GM21381 (cell line): ENCODE data around the gene RETREG1.
"Not testable (repeated sequence)": the region's sequence is repeated elsewhere in the genome, so short reads cannot be mapped to it uniquely, and the experiment has no call there.

ENCODE experiments used
- ATAC-seq: cut with Tn5 transposase; IDR thresholded peaks from one replicate; pipeline ENCODE4 v1.9.1; 2021; ENCODE audit warnings: mild to moderate bottlenecking, moderate library complexity; ENCODE audit not compliant: unreplicated experiment

RETREG1 gene

GRCh38 chr5:16617274-16617968 lies 624 bp upstream of the RETREG1 start:
- no peak for ATAC-seq

GRCh38 chr5:16615741-16616535 lies 859 bp downstream of the RETREG1 start:
- ATAC-seq = no peak

GRCh38 chr5:16612007-16612406 lies 4.8 kb downstream of the RETREG1 start:
- ATAC-seq = no peak

GRCh38 chr5:16610896-16611295 lies 5.9 kb downstream of the RETREG1 start:
- ATAC-seq = not testable (repeated sequence)

- no peak for ATAC-seq
Observed at GRCh38 chr5:16609412-16609811, 7.4 kb downstream of the RETREG1 start.

- no peak for ATAC-seq
Observed at GRCh38 chr5:16606628-16607027, 10.2 kb downstream of the RETREG1 start.

GRCh38 chr5:16603701-16604100 lies 13.1 kb downstream of the RETREG1 start:
- ATAC-seq = no peak

GRCh38 chr5:16603295-16603694 lies 13.5 kb downstream of the RETREG1 start:
- no peak for ATAC-seq

- ATAC-seq = no peak
Observed at GRCh38 chr5:16602182-16602581, 14.6 kb downstream of the RETREG1 start.

- ATAC-seq = no peak
Observed at GRCh38 chr5:16600946-16601345, 15.9 kb downstream of the RETREG1 start.

- ATAC-seq = no peak
Observed at GRCh38 chr5:16600397-16600796, 16.4 kb downstream of the RETREG1 start.

GRCh38 chr5:16597946-16598694 lies 18.7 kb downstream of the RETREG1 start:
- no peak for ATAC-seq

GRCh38 chr5:16596581-16596940 lies 20.2 kb downstream of the RETREG1 start:
- no peak for ATAC-seq

GRCh38 chr5:16595881-16596580 lies 20.8 kb downstream of the RETREG1 start:
- ATAC-seq = no peak

GRCh38 chr5:16593628-16594027 lies 23.2 kb downstream of the RETREG1 start:
- ATAC-seq = no peak

- no peak for ATAC-seq
Observed at GRCh38 chr5:16593013-16593412, 23.8 kb downstream of the RETREG1 start.

GRCh38 chr5:16592255-16592654 lies 24.5 kb downstream of the RETREG1 start:
- no peak for ATAC-seq

GRCh38 chr5:16590685-16591084 lies 26.1 kb downstream of the RETREG1 start:
- no peak for ATAC-seq

- ATAC-seq = no peak
Observed at GRCh38 chr5:16589658-16590057, 27.1 kb downstream of the RETREG1 start.

GRCh38 chr5:16588434-16589214 lies 28.2 kb downstream of the RETREG1 start:
- ATAC-seq = no peak
